ENCODE results near the gene GJB3. TPM values are rescaled to one million over a fixed set of nuclear protein-coding genes. Genes with fewer than 3 reads are reported as not detected.

Gene GJB3
- total and polyA plus RNA-seq, 2 experiments from 2014 or later = 0.43 TPM; not detected in 1

- WGBS, 2 experiments (ENCODE audit: low coverage in 1 of 2, low lambda C conversion rate in 2 of 2, missing lambda C conversion rate in 2 of 2) = 11 to 22% methylated on average over 24 to 45 of the region's 45 CpGs
- no peaks in the 10 kb centered on the region for H4K20me1 ChIP-seq (ENCODE audit: insufficient read depth)
- no peaks in the 10 kb centered on the region for H3K9me3 ChIP-seq (ENCODE audit: low read depth)
- H3K4me2 ChIP-seq (ENCODE audit: unreplicated experiment) = no peak within 1 kb of the TSS
- no peak within 1 kb of the TSS for H3K4me3 ChIP-seq
- no peak within 1 kb of the TSS for H3K27ac ChIP-seq
- H3K9ac ChIP-seq = no peak within 1 kb of the TSS
- in situ Hi-C loops (cut with MboI) = no loop called here
- no peaks in the 10 kb centered on the region for H3F3A ChIP-seq (ENCODE audit: insufficient read depth)
- TF ChIP-seq EZH2phosphoT487 (IDR thresholded peaks at IDR 0.05; ENCODE audit: insufficient read depth, low read depth) = 0 out of 2 replicates have a peak, but pooled peaks have one; percentile 25
- TF ChIP-seq EZH2 (IDR thresholded peaks at IDR 0.05; ENCODE audit: insufficient read depth, poor library complexity, severe bottlenecking) = no peak
- H3K4me1 ChIP-seq (ENCODE audit: insufficient read depth) = no peaks in the 10 kb centered on the region
- H3K27me3 ChIP-seq (replicated peaks; ENCODE audit: insufficient read depth) = no peaks in the 10 kb centered on the region
- no peak within 1 kb of the TSS for H2AFZ ChIP-seq
- no peaks in the 10 kb centered on the region for H3K36me3 ChIP-seq (ENCODE audit: low read depth)
- H3K79me2 ChIP-seq (ENCODE audit: insufficient read depth) = no peaks in the 10 kb centered on the region
- no peaks in the 10 kb centered on the region for H3K9me2 ChIP-seq (ENCODE audit: insufficient read depth)
- DNase-seq = no peak
Measured at GRCh38 chr1:34792868-34793727, 12.1 kb downstream of the GJB3 start, which contains the start of gene GJA4. Gene GJA4, plus strand, starts transcription at chr1:34792999. Its CDS starts 1,215 bp downstream, at chr1:34794214.

GRCh38 chr1:34794001-34794789 lies 13.2 kb downstream of the GJB3 start:
- Histone ChIP-seq H3K27me3 (replicated peaks; ENCODE audit: insufficient read depth) (no peaks in the 10 kb centered on the region), H3K9me3 (ENCODE audit: low read depth) (no peaks in the 10 kb centered on the region), H4K20me1 (ENCODE audit: insufficient read depth) (no peaks in the 10 kb centered on the region), H3K4me3 (no peak overlapping the region), H3F3A (ENCODE audit: insufficient read depth) (no peaks in the 10 kb centered on the region), H3K4me1 (ENCODE audit: insufficient read depth) (no peaks in the 10 kb centered on the region), H3K4me2 (ENCODE audit: unreplicated experiment) (no peak overlapping the region), H3K27ac (no peak overlapping the region), H3K9ac (no peak overlapping the region), H3K36me3 (ENCODE audit: low read depth) (no peaks in the 10 kb centered on the region), H2AFZ (no peak overlapping the region), H3K9me2 (ENCODE audit: insufficient read depth) (no peaks in the 10 kb centered on the region), H3K79me2 (ENCODE audit: insufficient read depth) (no peaks in the 10 kb centered on the region)
- DNase-seq = no peak
- in situ Hi-C loops (cut with MboI) = no loop called here
- TF ChIP-seq EZH2 (IDR thresholded peaks at IDR 0.05; ENCODE audit: insufficient read depth, poor library complexity, severe bottlenecking) (no peak), EZH2phosphoT487 (IDR thresholded peaks at IDR 0.05; ENCODE audit: insufficient read depth, low read depth) (no peak)
- WGBS, 2 experiments (ENCODE audit: low coverage in 1 of 2, low lambda C conversion rate in 2 of 2, missing lambda C conversion rate in 2 of 2) = 91 to 92% methylated on average over 38 to 40 of the region's 40 CpGs

- TF ChIP-seq EZH2phosphoT487 (IDR thresholded peaks at IDR 0.05; ENCODE audit: insufficient read depth, low read depth) = no peak
- no peak for TF ChIP-seq EZH2 (IDR thresholded peaks at IDR 0.05; ENCODE audit: insufficient read depth, poor library complexity, severe bottlenecking)
- Histone ChIP-seq H3K27me3 (replicated peaks; ENCODE audit: insufficient read depth) (no peaks in the 10 kb centered on the region), H3K9me3 (ENCODE audit: low read depth) (no peaks in the 10 kb centered on the region)
Measured at GRCh38 chr1:34794790-34795180, 13.8 kb downstream of the GJB3 start.

GRCh38 chr1:34795916-34796315 lies 14.9 kb downstream of the GJB3 start:
- Histone ChIP-seq H3K27ac (no peak overlapping the region), H2AFZ (no peak overlapping the region), H4K20me1 (ENCODE audit: insufficient read depth) (no peaks in the 10 kb centered on the region), H3K4me1 (ENCODE audit: insufficient read depth) (peaks cover 8% of the 10 kb centered on the region; the same call in 1 of the 2 replicates), H3K4me3 (no peak overlapping the region), H3K36me3 (ENCODE audit: low read depth) (no peaks in the 10 kb centered on the region), H3F3A (ENCODE audit: insufficient read depth) (no peaks in the 10 kb centered on the region), H3K79me2 (ENCODE audit: insufficient read depth) (no peaks in the 10 kb centered on the region), H3K9me3 (ENCODE audit: low read depth) (no peaks in the 10 kb centered on the region), H3K27me3 (replicated peaks; ENCODE audit: insufficient read depth) (no peaks in the 10 kb centered on the region), H3K4me2 (ENCODE audit: unreplicated experiment) (no peak overlapping the region), H3K9me2 (ENCODE audit: insufficient read depth) (no peaks in the 10 kb centered on the region), H3K9ac (no peak overlapping the region)
- WGBS, 2 experiments (ENCODE audit: low coverage in 1 of 2, low lambda C conversion rate in 2 of 2, missing lambda C conversion rate in 2 of 2) = 79 to 87% methylated on average over 6 of the region's 6 CpGs
- TF ChIP-seq EZH2 (IDR thresholded peaks at IDR 0.05; ENCODE audit: insufficient read depth, poor library complexity, severe bottlenecking) (no peak), EZH2phosphoT487 (IDR thresholded peaks at IDR 0.05; ENCODE audit: insufficient read depth, low read depth) (no peak)
- in situ Hi-C loops (cut with MboI) = no loop called here
- DNase-seq = no peak

More at GRCh38 chr1:34794790-34795180, 13.8 kb downstream of the GJB3 start:
- Histone ChIP-seq H3K4me3 (no peak overlapping the region), H3K9ac (no peak overlapping the region), H2AFZ (no peak overlapping the region), H3K79me2 (ENCODE audit: insufficient read depth) (no peaks in the 10 kb centered on the region), H4K20me1 (ENCODE audit: insufficient read depth) (no peaks in the 10 kb centered on the region), H3F3A (ENCODE audit: insufficient read depth) (no peaks in the 10 kb centered on the region), H3K9me2 (ENCODE audit: insufficient read depth) (no peaks in the 10 kb centered on the region), H3K4me2 (ENCODE audit: unreplicated experiment) (no peak overlapping the region), H3K4me1 (ENCODE audit: insufficient read depth) (peaks cover 1% of the 10 kb centered on the region; the same call in 1 of the 2 replicates), H3K36me3 (ENCODE audit: low read depth) (no peaks in the 10 kb centered on the region), H3K27ac (no peak overlapping the region)
- DNase-seq = no peak
- 86 to 89% methylated on average over 12 of the region's 12 CpGs for WGBS, 2 experiments (ENCODE audit: low coverage in 1 of 2, low lambda C conversion rate in 2 of 2, missing lambda C conversion rate in 2 of 2)
- in situ Hi-C loops (cut with MboI) = no loop called here

Measured in GM23248 (cell line).